ENCODE measurements around the gene LCE3B. TPM values are rescaled to one million over a fixed set of nuclear protein-coding genes. Genes with fewer than 3 reads are reported as not detected.

LCE3B gene
- total and polyA plus RNA-seq, 4 donors, result not detected

DNA sequence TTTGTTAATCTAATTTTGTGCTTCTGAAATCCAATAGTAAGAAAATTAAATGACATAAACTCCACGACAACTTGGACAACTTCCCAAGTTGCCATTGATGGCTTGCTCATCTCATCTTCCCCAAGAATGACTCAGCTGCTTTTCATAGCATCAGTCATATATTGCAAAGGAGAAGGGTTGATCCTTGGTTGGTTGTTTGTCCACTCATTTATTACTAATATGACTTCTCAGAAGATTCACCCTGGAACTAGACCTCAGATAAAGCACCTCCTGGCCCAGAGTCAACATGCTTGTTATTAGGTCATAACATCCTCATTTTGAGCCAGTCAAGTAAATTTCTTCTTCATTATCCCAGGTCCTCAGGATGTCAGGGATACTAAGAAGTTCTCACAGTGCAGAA is 31.0 kb upstream of the LCE3B start:
- Histone ChIP-seq H3K9ac (ENCODE audit: low read depth in 1 of 2, low read length in 2 of 2) (no peak overlapping the region), H3K4me1 (ENCODE audit: control insufficient read depth in 4 of 4, insufficient read depth in 4 of 4, low read length in 3 of 4) (no peaks in the 10 kb centered on the region), H3K9me3 (ENCODE audit: control insufficient read depth in 4 of 4, low read length in 3 of 4) (no peaks in the 10 kb centered on the region), H3K36me3 (ENCODE audit: control insufficient read depth in 4 of 4, insufficient read depth in 3 of 4, low read depth in 1 of 4, low read length in 3 of 4) (no peaks in the 10 kb centered on the region), H3K27ac (ENCODE audit: low read depth in 1 of 2, low read length in 2 of 2) (no peak overlapping the region), H3K27me3 (ENCODE audit: control insufficient read depth in 4 of 4, insufficient read depth in 4 of 4, low read length in 3 of 4) (peaks cover 0 to 14% (median 0%) of the 10 kb centered on the region in 4 donors), H3K4me3 (ENCODE audit: low read depth in 1 of 3, low read length in 3 of 3) (no peak overlapping the region)
- WGBS, result 77% methylated on average over 1 of the region's 1 CpG
- no peak for TF ChIP-seq TAF1 (conservative IDR thresholded peaks at IDR 0.05)
- TF ChIP-seq JUND (IDR thresholded peaks at IDR 0.05), result no peak
- no peak for TF ChIP-seq EGR1 (IDR thresholded peaks at IDR 0.05; ENCODE audit: low read depth in 2 of 2)
- TF ChIP-seq, protein P1, sequence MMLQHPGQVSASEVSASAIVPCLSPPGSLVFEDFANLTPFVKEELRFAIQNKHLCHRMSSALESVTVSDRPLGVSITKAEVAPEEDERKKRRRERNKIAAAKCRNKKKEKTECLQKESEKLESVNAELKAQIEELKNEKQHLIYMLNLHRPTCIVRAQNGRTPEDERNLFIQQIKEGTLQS (IDR thresholded peaks at IDR 0.05), result no peak
- TF ChIP-seq, protein P2, sequence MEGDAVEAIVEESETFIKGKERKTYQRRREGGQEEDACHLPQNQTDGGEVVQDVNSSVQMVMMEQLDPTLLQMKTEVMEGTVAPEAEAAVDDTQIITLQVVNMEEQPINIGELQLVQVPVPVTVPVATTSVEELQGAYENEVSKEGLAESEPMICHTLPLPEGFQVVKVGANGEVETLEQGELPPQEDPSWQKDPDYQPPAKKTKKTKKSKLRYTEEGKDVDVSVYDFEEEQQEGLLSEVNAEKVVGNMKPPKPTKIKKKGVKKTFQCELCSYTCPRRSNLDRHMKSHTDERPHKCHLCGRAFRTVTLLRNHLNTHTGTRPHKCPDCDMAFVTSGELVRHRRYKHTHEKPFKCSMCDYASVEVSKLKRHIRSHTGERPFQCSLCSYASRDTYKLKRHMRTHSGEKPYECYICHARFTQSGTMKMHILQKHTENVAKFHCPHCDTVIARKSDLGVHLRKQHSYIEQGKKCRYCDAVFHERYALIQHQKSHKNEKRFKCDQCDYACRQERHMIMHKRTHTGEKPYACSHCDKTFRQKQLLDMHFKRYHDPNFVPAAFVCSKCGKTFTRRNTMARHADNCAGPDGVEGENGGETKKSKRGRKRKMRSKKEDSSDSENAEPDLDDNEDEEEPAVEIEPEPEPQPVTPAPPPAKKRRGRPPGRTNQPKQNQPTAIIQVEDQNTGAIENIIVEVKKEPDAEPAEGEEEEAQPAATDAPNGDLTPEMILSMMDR (IDR thresholded peaks at IDR 0.05; ENCODE audit: low read depth, low read length, missing input control), result no peak
- TF ChIP-seq RXRA (IDR thresholded peaks at IDR 0.05), result no peak
- no peak for TF ChIP-seq NR2F2 (IDR thresholded peaks at IDR 0.05)
- no peak for TF ChIP-seq RAD21 (IDR thresholded peaks at IDR 0.05)
- no peak for TF ChIP-seq YY1 (IDR thresholded peaks at IDR 0.05)
- no peak for DNase-seq (ENCODE audit: low spot score)

DNA sequence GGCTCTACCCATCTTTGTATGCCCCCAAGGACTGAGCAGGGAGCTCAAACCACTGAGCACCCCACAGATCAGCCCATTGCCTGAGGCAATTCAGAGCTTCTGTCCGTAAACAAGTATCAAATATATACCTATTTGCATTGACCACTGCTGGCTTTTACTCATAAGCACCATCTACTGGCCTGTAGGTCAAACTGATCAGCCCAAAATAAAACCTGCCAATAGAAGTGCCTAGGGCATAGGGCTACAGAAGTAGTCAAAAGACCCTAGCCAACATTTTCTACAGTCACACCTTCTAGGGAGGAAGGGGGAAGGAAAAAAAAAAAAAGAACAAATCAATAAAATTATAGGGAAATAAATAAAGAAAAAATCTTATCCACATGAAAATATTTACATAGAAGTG is 28.0 kb upstream of the LCE3B start:
- no peak for TF ChIP-seq HNF4G (IDR thresholded peaks at IDR 0.05)
- TF ChIP-seq TAF1 (conservative IDR thresholded peaks at IDR 0.05), result no peak
- TF ChIP-seq, protein P3, sequence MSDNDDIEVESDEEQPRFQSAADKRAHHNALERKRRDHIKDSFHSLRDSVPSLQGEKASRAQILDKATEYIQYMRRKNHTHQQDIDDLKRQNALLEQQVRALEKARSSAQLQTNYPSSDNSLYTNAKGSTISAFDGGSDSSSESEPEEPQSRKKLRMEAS (IDR thresholded peaks at IDR 0.05), result no peak
- no peak for TF ChIP-seq RAD21 (IDR thresholded peaks at IDR 0.05)
- TF ChIP-seq GABPA (IDR thresholded peaks at IDR 0.05 in 1 of 2, conservative IDR thresholded peaks at IDR 0.05 in 1 of 2), result no peak
- TF ChIP-seq, protein P4, sequence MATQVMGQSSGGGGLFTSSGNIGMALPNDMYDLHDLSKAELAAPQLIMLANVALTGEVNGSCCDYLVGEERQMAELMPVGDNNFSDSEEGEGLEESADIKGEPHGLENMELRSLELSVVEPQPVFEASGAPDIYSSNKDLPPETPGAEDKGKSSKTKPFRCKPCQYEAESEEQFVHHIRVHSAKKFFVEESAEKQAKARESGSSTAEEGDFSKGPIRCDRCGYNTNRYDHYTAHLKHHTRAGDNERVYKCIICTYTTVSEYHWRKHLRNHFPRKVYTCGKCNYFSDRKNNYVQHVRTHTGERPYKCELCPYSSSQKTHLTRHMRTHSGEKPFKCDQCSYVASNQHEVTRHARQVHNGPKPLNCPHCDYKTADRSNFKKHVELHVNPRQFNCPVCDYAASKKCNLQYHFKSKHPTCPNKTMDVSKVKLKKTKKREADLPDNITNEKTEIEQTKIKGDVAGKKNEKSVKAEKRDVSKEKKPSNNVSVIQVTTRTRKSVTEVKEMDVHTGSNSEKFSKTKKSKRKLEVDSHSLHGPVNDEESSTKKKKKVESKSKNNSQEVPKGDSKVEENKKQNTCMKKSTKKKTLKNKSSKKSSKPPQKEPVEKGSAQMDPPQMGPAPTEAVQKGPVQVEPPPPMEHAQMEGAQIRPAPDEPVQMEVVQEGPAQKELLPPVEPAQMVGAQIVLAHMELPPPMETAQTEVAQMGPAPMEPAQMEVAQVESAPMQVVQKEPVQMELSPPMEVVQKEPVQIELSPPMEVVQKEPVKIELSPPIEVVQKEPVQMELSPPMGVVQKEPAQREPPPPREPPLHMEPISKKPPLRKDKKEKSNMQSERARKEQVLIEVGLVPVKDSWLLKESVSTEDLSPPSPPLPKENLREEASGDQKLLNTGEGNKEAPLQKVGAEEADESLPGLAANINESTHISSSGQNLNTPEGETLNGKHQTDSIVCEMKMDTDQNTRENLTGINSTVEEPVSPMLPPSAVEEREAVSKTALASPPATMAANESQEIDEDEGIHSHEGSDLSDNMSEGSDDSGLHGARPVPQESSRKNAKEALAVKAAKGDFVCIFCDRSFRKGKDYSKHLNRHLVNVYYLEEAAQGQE (IDR thresholded peaks at IDR 0.05), result no peak
- TF ChIP-seq, protein P2 (IDR thresholded peaks at IDR 0.05; ENCODE audit: low read depth, low read length, missing input control), result no peak
- TF ChIP-seq HNF4A (conservative IDR thresholded peaks at IDR 0.05), result no peak
- H3K27me3 ChIP-seq (ENCODE audit: control insufficient read depth in 4 of 4, insufficient read depth in 4 of 4, low read length in 3 of 4), result peaks cover 0 to under 1% (median 0%) of the 10 kb centered on the region in 4 donors
- WGBS, result 59% methylated on average over 1 of the region's 1 CpG
- no peaks in the 10 kb centered on the region for H3K4me1 ChIP-seq (ENCODE audit: control insufficient read depth in 4 of 4, insufficient read depth in 4 of 4, low read length in 3 of 4)
- no peak overlapping the region for H3K9ac ChIP-seq (ENCODE audit: low read depth in 1 of 2, low read length in 2 of 2)
- no peaks in the 10 kb centered on the region for H3K9me3 ChIP-seq (ENCODE audit: control insufficient read depth in 4 of 4, low read length in 3 of 4)
- H3K4me3 ChIP-seq (ENCODE audit: low read depth in 1 of 3, low read length in 3 of 3), result no peak overlapping the region
- no peak for DNase-seq (ENCODE audit: low spot score)
- no peak overlapping the region for H3K27ac ChIP-seq (ENCODE audit: low read depth in 1 of 2, low read length in 2 of 2)
- no peaks in the 10 kb centered on the region for H3K36me3 ChIP-seq (ENCODE audit: control insufficient read depth in 4 of 4, insufficient read depth in 3 of 4, low read depth in 1 of 4, low read length in 3 of 4)
